Activated CD8-positive, alpha-beta memory T cell treated with anti-CD3 and anti-CD28 coated beads, Interleukin-2, amount 50 U/mL, for 4 hours (primary cell): ENCODE results near the gene RWDD3.

ENCODE experiments used
- DNase-seq: peaks from one replicate; pipeline ENCODE4 v3.0.0-alpha.2; 2020

The RWDD3 gene

GRCh38 chr1:95230768-95231191 lies 3.2 kb upstream of the RWDD3 start:
- DNase-seq: no peak

GRCh38 chr1:95232646-95233318 lies 1.2 kb upstream of the RWDD3 start:
- DNase-seq: no peak

DNA sequence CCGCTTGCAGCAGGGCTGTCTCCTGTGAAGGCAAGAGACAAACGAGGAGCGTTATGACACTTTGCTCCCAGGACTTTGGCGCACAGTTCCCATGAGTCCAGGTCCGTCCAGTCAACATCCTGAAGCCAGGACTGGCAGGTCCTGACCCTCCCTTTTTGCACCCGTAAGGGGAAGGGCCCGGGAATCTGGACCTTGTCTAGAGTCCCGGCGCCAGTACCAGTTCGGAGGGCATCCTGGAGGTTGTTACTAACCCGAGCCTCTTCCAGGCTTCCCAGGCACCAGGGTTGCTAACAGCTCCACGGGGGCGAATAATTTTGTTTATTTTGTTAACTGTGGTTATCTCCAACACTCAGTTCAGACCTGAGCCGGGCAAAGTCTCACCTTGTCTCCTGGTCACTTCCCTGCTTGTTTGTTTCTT lies 682 bp upstream of the RWDD3 start:
- no peak for DNase-seq

DNA sequence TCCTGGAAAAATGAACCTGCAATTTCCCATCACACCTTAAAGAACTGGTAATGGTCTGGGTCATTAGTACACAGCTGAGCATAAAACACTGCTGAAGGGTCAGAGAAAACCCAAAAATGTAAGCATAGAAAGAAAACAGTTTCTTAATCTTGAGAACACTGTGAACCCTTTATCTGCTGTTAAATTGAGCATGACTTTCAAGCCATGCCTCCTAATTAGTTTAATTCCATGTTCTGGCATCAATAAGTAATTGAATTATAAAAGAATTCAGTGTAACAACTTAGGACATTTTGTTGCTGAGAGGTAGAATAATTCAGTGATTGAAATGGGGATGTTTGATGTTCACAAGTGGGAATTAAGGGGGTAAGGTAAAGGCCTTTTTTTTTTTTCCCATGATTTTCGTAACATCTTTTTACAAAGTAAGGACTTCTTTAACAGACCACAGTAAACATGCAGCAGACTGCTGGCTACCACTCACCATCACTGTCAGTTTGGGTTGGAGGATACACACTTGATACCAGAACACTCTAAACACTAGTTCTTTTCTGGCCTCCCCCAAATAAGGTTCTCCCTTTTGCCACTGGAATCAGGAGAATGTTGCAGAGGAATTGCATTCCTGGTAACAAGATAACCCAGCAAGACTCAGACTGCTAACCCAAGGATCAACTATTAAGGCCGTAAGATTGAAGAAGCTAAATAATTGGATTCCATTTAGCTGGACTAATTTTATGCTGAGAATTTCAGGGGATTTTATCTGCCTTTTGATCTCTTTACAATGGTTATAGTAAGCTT lies 3.0 kb downstream of the RWDD3 start:
- no peak for DNase-seq

- DNase-seq: no peak
Measured at GRCh38 chr1:95237981-95238703, 4.1 kb downstream of the RWDD3 start.

GRCh38 chr1:95245029-95245428 lies 11.0 kb downstream of the RWDD3 start:
- DNase-seq: no peak

DNA sequence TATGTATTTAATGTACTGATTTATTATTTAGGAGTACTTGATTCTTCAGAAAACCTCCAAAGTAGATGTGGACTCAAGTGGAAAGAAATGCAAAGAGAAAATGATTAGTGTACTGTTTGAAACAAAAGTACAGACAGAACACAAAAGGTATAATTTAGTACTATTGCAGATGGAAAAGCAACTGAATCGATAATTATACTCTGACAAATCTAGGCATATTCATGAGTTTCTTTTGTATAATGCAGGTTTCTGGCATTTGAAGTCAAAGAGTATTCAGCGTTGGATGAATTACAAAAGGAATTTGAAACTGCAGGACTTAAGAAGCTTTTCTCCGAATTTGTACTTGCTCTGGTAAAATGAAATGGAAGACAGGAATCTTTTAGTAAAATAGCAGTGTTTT lies 12.5 kb downstream of the RWDD3 start:
- DNase-seq: no peak

DNA sequence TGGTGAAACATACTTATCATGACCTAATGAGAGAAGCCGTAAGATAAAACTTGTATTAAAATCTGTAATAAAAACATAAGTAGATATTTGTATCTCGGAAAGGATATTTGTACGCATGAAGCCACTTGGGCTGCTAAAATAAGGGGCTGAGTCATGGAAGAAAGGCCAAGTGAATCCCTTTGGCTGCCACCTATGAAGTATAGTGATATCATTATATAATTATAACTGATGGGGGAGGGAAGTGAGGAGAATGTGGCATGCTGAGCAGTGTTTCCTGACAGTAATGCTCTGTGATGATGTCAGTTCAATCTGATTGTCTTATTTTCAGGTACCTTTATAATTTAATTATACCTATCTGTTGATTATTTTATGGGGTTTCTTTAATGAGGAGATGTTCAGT lies 13.6 kb downstream of the RWDD3 start:
- DNase-seq: no peak

DNA sequence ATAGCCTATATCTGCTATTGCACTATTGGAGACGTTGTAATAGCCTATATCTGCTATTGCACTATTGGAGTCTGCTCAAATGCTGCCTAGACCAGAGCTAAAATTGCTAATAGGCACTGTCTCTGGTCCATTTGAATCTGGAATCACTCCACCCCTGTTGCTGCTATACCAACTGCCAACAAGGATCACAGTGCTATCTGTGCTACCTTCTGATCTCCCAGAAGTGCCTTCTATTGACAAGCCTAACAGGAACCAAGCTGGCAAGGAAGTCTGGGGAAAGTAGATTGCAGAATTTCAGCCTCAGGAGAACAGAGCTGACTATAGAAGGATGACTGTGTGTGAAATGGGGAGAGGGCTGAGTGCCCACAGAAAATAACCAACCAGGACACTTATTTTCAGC lies 15.9 kb downstream of the RWDD3 start:
- no peak for DNase-seq

GRCh38 chr1:95252422-95252821 lies 18.4 kb downstream of the RWDD3 start:
- no peak for DNase-seq

DNA sequence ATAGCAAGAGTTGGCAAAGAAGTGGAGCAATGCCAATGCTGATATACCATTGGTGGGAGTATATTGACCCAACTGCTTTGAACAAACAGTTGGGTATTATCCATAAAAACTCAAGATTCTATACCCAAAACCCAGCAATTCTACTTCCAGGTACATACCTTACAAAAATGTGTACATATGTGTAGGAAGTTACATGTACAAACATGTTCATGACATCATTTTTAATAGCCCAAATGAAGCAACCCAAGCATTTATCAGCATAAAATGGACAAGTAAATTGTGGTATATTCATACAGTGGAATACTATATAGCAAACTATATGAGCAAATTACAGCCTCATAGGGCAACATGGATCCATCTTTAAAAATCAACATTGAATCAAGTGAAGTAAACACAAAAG lies 20.9 kb downstream of the RWDD3 start:
- no peak for DNase-seq

DNA sequence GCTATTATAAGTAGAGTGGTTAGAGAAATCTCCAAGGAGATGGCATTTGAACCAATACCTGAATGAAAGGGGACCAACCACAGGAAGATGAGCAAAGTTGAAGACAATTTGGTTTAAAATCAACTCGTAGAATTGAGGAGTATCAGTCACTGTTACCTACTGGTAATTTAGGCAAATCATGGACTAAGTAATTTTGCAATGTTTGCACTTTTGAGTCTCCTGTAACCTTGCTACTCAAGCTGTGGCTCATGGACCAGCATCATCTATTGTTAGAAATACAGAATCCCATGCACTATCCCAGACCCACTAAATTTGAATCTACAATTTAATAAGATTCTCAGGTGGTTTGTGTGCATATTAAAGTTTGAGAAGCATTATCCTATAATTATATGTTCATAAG lies 21.8 kb downstream of the RWDD3 start:
- no peak for DNase-seq

DNA sequence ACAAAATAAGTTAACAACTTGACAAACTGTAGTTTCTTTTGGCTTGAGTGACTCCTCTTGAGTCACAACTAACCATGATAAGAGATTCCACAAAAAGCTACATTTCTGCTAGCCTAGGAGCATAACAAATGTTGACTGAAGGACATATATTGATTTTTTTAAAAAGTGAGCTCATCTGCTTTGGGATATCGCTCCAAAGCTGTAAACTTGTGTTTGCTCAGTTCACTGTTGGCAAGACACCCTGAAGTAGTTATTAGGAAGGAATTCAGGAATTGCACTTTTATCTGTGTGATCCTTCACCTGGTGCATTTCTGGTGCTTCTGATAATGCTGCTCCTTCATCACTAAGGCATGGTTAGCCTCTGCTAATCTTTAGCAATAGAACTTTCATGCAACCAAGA lies 23.7 kb downstream of the RWDD3 start:
- no peak for DNase-seq

- no peak for DNase-seq
Measured at GRCh38 chr1:95259245-95259644, 25.2 kb downstream of the RWDD3 start.

GRCh38 chr1:95262913-95263312 lies 28.9 kb downstream of the RWDD3 start:
- no peak for DNase-seq

- DNase-seq: no peak
Measured at GRCh38 chr1:95263450-95263849, 29.4 kb downstream of the RWDD3 start.

DNA sequence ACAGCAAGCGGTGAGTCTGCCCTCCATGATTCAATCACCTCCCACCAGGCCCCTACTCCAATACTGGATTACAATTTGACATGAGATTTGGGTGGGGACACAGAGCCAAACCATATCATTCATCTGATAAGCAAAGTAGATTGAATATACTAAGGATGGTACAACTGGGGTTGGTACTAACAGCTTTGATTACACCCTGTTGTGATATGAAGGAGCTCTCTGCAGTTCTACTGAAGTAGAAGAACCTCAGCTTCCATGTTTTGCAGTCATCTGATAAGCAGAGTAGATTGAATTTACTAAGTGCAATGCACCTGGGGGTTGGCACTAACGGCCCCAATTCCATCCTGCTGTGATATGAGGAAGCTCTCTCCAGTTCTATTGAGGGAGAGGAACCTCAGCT lies 31.1 kb downstream of the RWDD3 start:
- DNase-seq: no peak

DNA sequence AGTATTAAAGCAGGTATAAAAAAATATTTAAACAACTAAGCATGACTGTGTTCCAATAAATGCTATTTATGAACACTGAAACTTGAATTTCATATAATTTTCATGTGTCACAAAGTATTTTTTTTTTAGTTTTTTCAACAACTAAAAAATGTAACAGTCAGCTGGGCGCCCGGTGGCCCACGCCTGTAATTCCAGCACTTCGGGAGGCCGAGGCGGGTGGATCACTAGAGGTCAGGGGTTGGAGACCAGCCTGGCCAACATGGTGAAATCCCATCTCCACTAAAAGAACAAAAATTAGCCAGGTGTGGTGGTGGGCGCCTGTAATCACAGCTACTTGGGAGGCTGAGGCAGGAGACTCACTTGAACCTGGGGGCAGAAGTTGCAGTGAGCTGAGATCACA lies 42.4 kb downstream of the RWDD3 start:
- DNase-seq: no peak

DNA sequence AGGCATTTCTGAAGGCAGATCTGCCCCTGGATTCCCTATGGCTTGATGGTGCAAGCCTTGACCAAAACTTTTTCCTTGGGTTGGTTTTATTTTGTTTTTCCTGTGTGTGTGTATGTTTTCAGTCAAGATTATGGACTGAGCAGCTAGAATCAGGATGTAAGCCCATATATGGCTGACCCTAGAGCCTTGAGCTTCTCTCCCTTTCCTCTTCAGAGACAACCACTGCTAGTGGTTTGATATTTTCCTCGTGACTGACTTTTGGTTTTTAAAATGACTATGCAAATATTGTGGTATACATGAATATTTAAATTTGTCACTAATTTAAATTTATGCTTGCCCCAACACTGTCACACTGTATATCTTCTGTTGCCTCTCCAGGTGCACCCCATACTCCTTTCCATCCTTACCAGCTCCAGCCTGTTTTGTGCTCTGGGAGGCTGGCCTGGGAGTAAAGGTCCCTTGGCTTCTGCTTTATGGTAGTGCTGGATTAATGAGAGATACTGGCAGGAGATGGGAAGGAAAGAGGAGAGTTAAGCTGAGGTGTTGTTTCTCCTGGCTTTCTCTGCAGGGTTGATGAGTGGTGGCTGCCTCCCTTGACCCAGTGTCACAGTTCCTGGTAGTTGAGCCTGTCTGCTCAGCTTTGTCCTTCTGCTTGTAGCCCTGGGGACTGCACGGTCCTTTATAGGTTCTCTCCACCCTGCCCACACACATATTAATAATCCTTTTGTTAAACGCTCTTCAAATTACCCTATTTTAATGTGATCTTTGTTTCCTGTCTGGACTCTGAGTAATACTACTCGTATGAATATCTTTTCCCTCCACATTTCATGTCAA lies 44.4 kb downstream of the RWDD3 start:
- no peak for DNase-seq

DNA sequence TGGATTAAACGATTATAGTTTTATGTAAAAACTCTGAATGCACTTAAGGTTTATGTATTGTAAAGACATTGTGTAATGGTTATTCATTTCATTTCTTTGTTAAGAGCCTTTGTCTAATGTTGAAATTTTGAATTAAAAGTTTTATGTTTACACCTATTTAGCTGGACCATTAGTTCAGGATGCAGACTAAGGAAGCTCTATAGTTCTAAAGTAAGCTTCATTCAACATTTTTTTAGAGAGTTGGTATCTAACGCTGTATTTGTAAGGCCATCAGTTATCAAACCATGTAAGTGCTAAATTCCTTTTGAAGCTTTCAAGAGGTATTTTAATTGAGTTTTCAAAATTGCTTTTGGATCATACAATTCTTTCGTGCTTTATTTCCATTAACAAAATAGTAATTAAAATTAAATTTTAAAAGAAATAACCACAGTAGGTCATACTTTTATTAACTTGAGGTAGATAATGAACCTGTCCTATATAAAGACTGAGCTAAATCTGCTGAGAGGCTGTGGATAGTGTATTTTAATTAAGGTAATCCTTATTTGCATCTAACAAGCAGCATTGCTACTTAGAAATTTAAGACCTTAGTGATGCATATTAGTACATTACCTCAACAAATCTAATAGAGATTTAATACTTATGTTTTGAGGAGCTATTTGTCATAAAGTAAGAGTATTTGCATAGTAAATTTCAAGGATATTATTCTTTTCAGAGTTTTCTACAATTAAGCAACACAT lies 47.9 kb downstream of the RWDD3 start:
- no peak for DNase-seq

DNA sequence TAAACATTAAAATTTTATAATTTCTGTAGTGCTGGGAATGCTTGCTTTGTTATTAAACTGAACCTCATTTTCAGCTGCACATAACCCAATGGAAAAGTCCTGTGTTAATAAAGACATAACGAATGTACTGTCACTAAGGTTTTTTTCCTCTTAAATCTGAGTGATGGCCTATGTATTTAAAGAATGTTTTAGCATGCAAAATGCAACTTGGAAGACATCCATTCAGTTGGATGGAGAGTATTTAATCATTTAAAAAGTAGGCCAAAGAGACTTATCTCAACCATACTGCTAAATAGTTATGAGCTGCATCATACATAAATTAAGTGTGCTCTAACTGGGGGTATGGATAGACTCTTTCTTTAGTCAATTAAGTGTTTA lies 48.5 kb downstream of the RWDD3 start:
- DNase-seq: no peak

- DNase-seq: no peak
Measured at GRCh38 chr1:95284420-95284819, 50.4 kb downstream of the RWDD3 start.
